ENCODE data around the gene LPIN2. TPM values are rescaled to one million over a fixed set of nuclear protein-coding genes. Genes with fewer than 3 reads are reported as not detected.

LPIN2 gene
- total RNA-seq, 2 experiments from 2014 or later: 62.4 to 65.7 TPM

- CTCF ChIA-PET: interaction anchor here (0.6 to 7.0 kb wide), 42 partner anchors 9 to 668 kb away, joined by 3 to 101 read pairs (median 6); no protein-coding TSS in a partner anchor
- DNase-seq: no peak
- H3K27ac Mint-ChIP-seq: no peak overlapping the region
- no peaks in the 10 kb centered on the region for H3K9me3 Mint-ChIP-seq
- H3K27me3 Mint-ChIP-seq (ENCODE audit: low read depth): no peaks in the 10 kb centered on the region
- peaks cover 6% of the 10 kb centered on the region for H3K36me3 Mint-ChIP-seq (ENCODE audit: low read depth)
- intact Hi-C loops (cut with micrococcal nuclease): loop anchor here (1.0 to 10.0 kb wide), 5 partner anchors 53 to 651 kb away; partner anchors contain the start of gene EMILIN2
- peaks cover 80% of the 10 kb centered on the region for H3K4me1 Mint-ChIP-seq (ENCODE audit: low read depth)
- H3K4me3 Mint-ChIP-seq: no peak overlapping the region
Observed at GRCh38 chr18:2985628-2986027, 27.3 kb downstream of the LPIN2 start.

GRCh38 chr18:2984703-2985261 lies 28.2 kb downstream of the LPIN2 start:
- DNase-seq: no peak
- Mint-ChIP-seq H3K27me3 (ENCODE audit: low read depth) (no peaks in the 10 kb centered on the region), H3K9me3 (no peaks in the 10 kb centered on the region), H3K4me3 (no peak overlapping the region), H3K27ac (peak overlapping the region; percentile 78), H3K4me1 (ENCODE audit: low read depth) (peaks cover 80% of the 10 kb centered on the region), H3K36me3 (ENCODE audit: low read depth) (peaks cover 7% of the 10 kb centered on the region)
- intact Hi-C loops (cut with micrococcal nuclease): loop anchor here (1.0 to 10.0 kb wide), 8 partner anchors 52 to 650 kb away; partner anchors contain the start of genes EMILIN2, METTL4, NDC80 and TGIF1
- CTCF ChIA-PET: interaction anchor here (0.7 to 7.0 kb wide), 38 partner anchors 9 to 669 kb away, joined by 3 to 101 read pairs (median 6); no protein-coding TSS in a partner anchor

GRCh38 chr18:2984091-2984490 lies 28.9 kb downstream of the LPIN2 start:
- H3K27me3 Mint-ChIP-seq (ENCODE audit: low read depth): no peaks in the 10 kb centered on the region
- DNase-seq: no peak
- intact Hi-C loops (cut with micrococcal nuclease): loop anchor here (2.0 to 10.0 kb wide), 5 partner anchors 215 to 649 kb away; partner anchors contain the start of genes METTL4, NDC80 and TGIF1
- H3K4me1 Mint-ChIP-seq (ENCODE audit: low read depth): peaks cover 80% of the 10 kb centered on the region
- peak overlapping the region; percentile 78 for H3K27ac Mint-ChIP-seq
- H3K9me3 Mint-ChIP-seq: no peaks in the 10 kb centered on the region
- no peak overlapping the region for H3K4me3 Mint-ChIP-seq
- CTCF ChIA-PET: interaction anchor here (1.8 to 7.0 kb wide), 5 partner anchors 19 to 262 kb away, joined by 6 to 101 read pairs (median 23); no protein-coding TSS in a partner anchor
- H3K36me3 Mint-ChIP-seq (ENCODE audit: low read depth): peaks cover 4% of the 10 kb centered on the region

GRCh38 chr18:2983296-2983695 lies 29.6 kb downstream of the LPIN2 start:
- no peaks in the 10 kb centered on the region for H3K9me3 Mint-ChIP-seq
- no peak for DNase-seq
- intact Hi-C loops (cut with micrococcal nuclease): loop anchor here (5.0 to 10.0 kb wide), 4 partner anchors 411 to 648 kb away; partner anchors contain the start of genes METTL4, NDC80 and TGIF1
- peak overlapping the region; percentile 92 for H3K27ac Mint-ChIP-seq
- peaks cover 4% of the 10 kb centered on the region for H3K36me3 Mint-ChIP-seq (ENCODE audit: low read depth)
- peak overlapping the region; percentile 70 for H3K4me3 Mint-ChIP-seq
- H3K4me1 Mint-ChIP-seq (ENCODE audit: low read depth): peaks cover 81% of the 10 kb centered on the region
- no peaks in the 10 kb centered on the region for H3K27me3 Mint-ChIP-seq (ENCODE audit: low read depth)
- CTCF ChIA-PET: interaction anchor here (0.6 to 7.0 kb wide), 15 partner anchors 11 to 345 kb away, joined by 3 to 90 read pairs (median 6); no protein-coding TSS in a partner anchor

- Mint-ChIP-seq H3K27me3 (ENCODE audit: low read depth) (no peaks in the 10 kb centered on the region), H3K4me1 (ENCODE audit: low read depth) (peaks cover 82% of the 10 kb centered on the region), H3K9me3 (no peaks in the 10 kb centered on the region), H3K27ac (peak overlapping the region; percentile 92), H3K36me3 (ENCODE audit: low read depth) (peaks cover 3% of the 10 kb centered on the region), H3K4me3 (peak overlapping the region; percentile 70)
- CTCF ChIA-PET: interaction anchor here (0.6 to 7.0 kb wide), 18 partner anchors 10 to 344 kb away, joined by 3 to 90 read pairs (median 4); no protein-coding TSS in a partner anchor
- intact Hi-C loops (cut with micrococcal nuclease): loop anchor here (5.0 to 10.0 kb wide), 4 partner anchors 410 to 648 kb away; partner anchors contain the start of genes METTL4, NDC80 and TGIF1
- DNase-seq: peak; percentile 58
Observed at GRCh38 chr18:2982452-2983269, 30.3 kb downstream of the LPIN2 start.

- Mint-ChIP-seq H3K4me1 (ENCODE audit: low read depth) (peaks cover 83% of the 10 kb centered on the region), H3K36me3 (ENCODE audit: low read depth) (peaks cover 2% of the 10 kb centered on the region), H3K4me3 (peak overlapping the region; percentile 70), H3K27me3 (ENCODE audit: low read depth) (no peaks in the 10 kb centered on the region), H3K9me3 (no peaks in the 10 kb centered on the region), H3K27ac (peak overlapping the region; percentile 92)
- DNase-seq: no peak
- intact Hi-C loops (cut with micrococcal nuclease): loop anchor here (5.0 to 10.0 kb wide), 4 partner anchors 410 to 647 kb away; partner anchors contain the start of genes METTL4, NDC80 and TGIF1
- CTCF ChIA-PET: interaction anchor here (0.6 to 3.0 kb wide), 11 partner anchors 9 to 264 kb away, joined by 3 to 25 read pairs (median 4); no protein-coding TSS in a partner anchor
Observed at GRCh38 chr18:2982022-2982421, 30.9 kb downstream of the LPIN2 start.

- DNase-seq: peak; percentile 39
- CTCF ChIA-PET: interaction anchor here (0.7 to 3.0 kb wide), 14 partner anchors 8 to 82 kb away, joined by 3 to 25 read pairs (median 5); no protein-coding TSS in a partner anchor
- peak overlapping the region; percentile 92 for H3K27ac Mint-ChIP-seq
- no peaks in the 10 kb centered on the region for H3K9me3 Mint-ChIP-seq
- H3K27me3 Mint-ChIP-seq (ENCODE audit: low read depth): no peaks in the 10 kb centered on the region
- H3K36me3 Mint-ChIP-seq (ENCODE audit: low read depth): peaks cover 2% of the 10 kb centered on the region
- intact Hi-C loops (cut with micrococcal nuclease): loop anchor here (1.0 to 10.0 kb wide), 10 partner anchors 9 to 646 kb away; partner anchors contain the start of genes METTL4, NDC80 and TGIF1
- peak overlapping the region; percentile 70 for H3K4me3 Mint-ChIP-seq
- H3K4me1 Mint-ChIP-seq (ENCODE audit: low read depth): peaks cover 89% of the 10 kb centered on the region
Observed at GRCh38 chr18:2981212-2981728, 31.7 kb downstream of the LPIN2 start.

GRCh38 chr18:2979871-2980790 lies 32.8 kb downstream of the LPIN2 start:
- Mint-ChIP-seq H3K9me3 (no peaks in the 10 kb centered on the region), H3K27ac (peak overlapping the region; percentile 92), H3K4me1 (ENCODE audit: low read depth) (peaks cover 92% of the 10 kb centered on the region), H3K27me3 (ENCODE audit: low read depth) (no peaks in the 10 kb centered on the region), H3K36me3 (ENCODE audit: low read depth) (peaks cover 2% of the 10 kb centered on the region), H3K4me3 (peak overlapping the region; percentile 70)
- intact Hi-C loops (cut with micrococcal nuclease): loop anchor here (5.0 to 10.0 kb wide), 4 partner anchors 408 to 645 kb away; partner anchors contain the start of genes METTL4, NDC80 and TGIF1
- DNase-seq: peak; percentile 48
- CTCF ChIA-PET: interaction anchor here (0.8 to 2.6 kb wide), 15 partner anchors 8 to 83 kb away, joined by 3 to 19 read pairs (median 4); no protein-coding TSS in a partner anchor

- Mint-ChIP-seq H3K27ac (peak overlapping the region; percentile 92), H3K36me3 (ENCODE audit: low read depth) (peaks cover 2% of the 10 kb centered on the region), H3K27me3 (ENCODE audit: low read depth) (no peaks in the 10 kb centered on the region), H3K9me3 (no peaks in the 10 kb centered on the region), H3K4me3 (peak overlapping the region; percentile 54), H3K4me1 (ENCODE audit: low read depth) (peaks cover 91% of the 10 kb centered on the region)
- CTCF ChIA-PET: interaction anchor here (0.8 to 2.6 kb wide), 8 partner anchors 9 to 83 kb away, joined by 3 to 19 read pairs (median 5); no protein-coding TSS in a partner anchor
- DNase-seq: no peak
- intact Hi-C loops (cut with micrococcal nuclease): no loop called here
Observed at GRCh38 chr18:2979129-2979528, 33.8 kb downstream of the LPIN2 start.

GRCh38 chr18:2978661-2979106 lies 34.3 kb downstream of the LPIN2 start:
- Mint-ChIP-seq H3K9me3 (no peaks in the 10 kb centered on the region), H3K27me3 (ENCODE audit: low read depth) (no peaks in the 10 kb centered on the region), H3K4me1 (ENCODE audit: low read depth) (peaks cover 91% of the 10 kb centered on the region), H3K27ac (peak overlapping the region; percentile 92), H3K36me3 (ENCODE audit: low read depth) (peaks cover 2% of the 10 kb centered on the region), H3K4me3 (peak overlapping the region; percentile 54)
- peak; percentile 66 for DNase-seq
- intact Hi-C loops (cut with micrococcal nuclease): no loop called here
- CTCF ChIA-PET: interaction anchor here (0.8 to 2.6 kb wide), 5 partner anchors 8 to 83 kb away, joined by 3 to 19 read pairs (median 4); no protein-coding TSS in a partner anchor
